A673 (cell line): ENCODE data around the gene RASA2. TPM values are rescaled to one million over a fixed set of nuclear protein-coding genes. Genes with fewer than 3 reads are reported as not detected.
A peak's percentile ranks its signal among the peaks of the same experiment; 100 is the strongest.

ENCODE experiments used
- BruUV-seq: library from RNA; stranded (reverse); fragments of 400-500 nt; replicated peaks from 2 replicates; lab custom pipeline; 2021; lab: Mats Ljungman, UMichigan
- CTCF ChIA-PET: fragments of 300-600 bp; sonication (Branson Sonifier 250); formaldehyde crosslinking; loops from one replicate; lab custom pipeline; 2022; ENCODE audit warnings: antibody characterized with exemption; lab: Charles Lee
- POLR2A ChIA-PET: fragments of 300-600 bp; sonication (Branson Sonifier 250); formaldehyde crosslinking; loops from one replicate; lab custom pipeline; 2022; ENCODE audit warnings: antibody characterized with exemption; ENCODE audit not compliant: low non-redundant PET; lab: Charles Lee
- DNase-seq: peaks from one replicate; pipeline ENCODE4 v3.0.0-alpha.2; 2015; ENCODE audit warnings: low spot score
- H3K27ac ChIP-seq: fragments of 200-600 bp; sonication (generic); 2 replicates; pipeline ENCODE4 v1.5.1; 2016; ENCODE audit warnings: mixed run types, low read depth, mild to moderate bottlenecking, mixed read lengths, antibody characterized with exemption, low read length; ENCODE audit not compliant: poor library complexity, severe bottlenecking
- H3K27me3 ChIP-seq: fragments of 200-600 bp; sonication (generic); replicated peaks from 2 replicates; pipeline ENCODE4 v1.6.1; 2017; ENCODE audit warnings: mixed run types, low read depth, mild to moderate bottlenecking, mixed read lengths, antibody characterized with exemption, low read length; ENCODE audit not compliant: insufficient read depth, poor library complexity
- H3K36me3 ChIP-seq: fragments of 200-600 bp; sonication (generic); 2 replicates; pipeline ENCODE4 v1.6.1; 2016; ENCODE audit warnings: mixed run types, mild to moderate bottlenecking, mixed read lengths, antibody characterized with exemption, low read length; ENCODE audit not compliant: insufficient read depth, poor library complexity, severe bottlenecking
- H3K4me1 ChIP-seq: fragments of 200-600 bp; sonication (generic); 2 replicates; pipeline ENCODE4 v1.6.1; 2017; ENCODE audit warnings: mixed run types, mild to moderate bottlenecking, mixed read lengths, antibody characterized with exemption, low read length; ENCODE audit not compliant: insufficient read depth, poor library complexity, severe bottlenecking
- H3K4me3 ChIP-seq: fragments of 200-600 bp; sonication (generic); 2 replicates; pipeline ENCODE4 v1.5.1; 2016; ENCODE audit warnings: low read depth, mixed run types, mild to moderate bottlenecking, mixed read lengths, low read length; ENCODE audit not compliant: poor library complexity, severe bottlenecking
- H3K9me3 ChIP-seq: fragments of 200-600 bp; sonication (generic); 2 replicates; pipeline ENCODE4 v1.6.1; 2016; ENCODE audit warnings: mixed run types, low read depth, mild to moderate bottlenecking, mixed read lengths, antibody characterized with exemption, low read length; ENCODE audit not compliant: poor library complexity, severe bottlenecking
- CTCF ChIP-seq: fragments of 300-800, 200-600 bp; sonication (generic); conservative IDR thresholded peaks from 2 replicates; pipeline ENCODE4 v1.5.1; 2017; ENCODE audit warnings: low read depth, mild to moderate bottlenecking, antibody characterized with exemption, low read length, moderate library complexity, mixed read lengths
- EZH2 ChIP-seq: fragments of 200-600 bp; sonication (generic); IDR thresholded peaks from 2 replicates; pipeline ENCODE4 v1.6.1; 2017; ENCODE audit warnings: borderline replicate concordance, low read depth, mild to moderate bottlenecking, mixed read lengths, antibody characterized with exemption, low read length; ENCODE audit not compliant: poor library complexity, severe bottlenecking
- intact Hi-C: fragments of 100-400 bp; cut with micrococcal nuclease; formaldehyde crosslinking; loops from one replicate; pipeline ENCODE4 v1.10.0; 2022; ENCODE audit not compliant: unreplicated experiment
- total RNA-seq: library from RNA; stranded (reverse); gene quantifications from 2 replicates; pipeline ENCODE4 v1.2.3, GENCODE V29; 2021

The RASA2 gene
- total RNA-seq, 1 experiment from 2014 or later: 17.1 TPM

GRCh38 chr3:141482245-141482922, 4.4 kb upstream of the RASA2 start:
- H3K27me3 ChIP-seq: no peaks in the 10 kb centered on the region
- H3K4me1 ChIP-seq: peaks cover 9% of the 10 kb centered on the region
- DNase-seq: peak; percentile 50
- TF ChIP-seq EZH2: no peak
- TF ChIP-seq CTCF: no peak
- H3K36me3 ChIP-seq: no peaks in the 10 kb centered on the region
- intact Hi-C loops: no loop called here
- ChIA-PET POLR2A (no interaction called here), CTCF (no interaction called here)
- H3K4me3 ChIP-seq: no peak overlapping the region
- no TSS peak for BruUV-seq
- H3K27ac ChIP-seq: no peak overlapping the region
- H3K9me3 ChIP-seq: no peaks in the 10 kb centered on the region

GRCh38 chr3:141484701-141485287, 2.0 kb upstream of the RASA2 start:
- no peaks in the 10 kb centered on the region for H3K9me3 ChIP-seq
- CTCF ChIA-PET: no interaction called here
- DNase-seq: no peak
- intact Hi-C loops: loop anchor here (5.0 kb wide), 1 partner anchor 48 kb away; no protein-coding TSS in a partner anchor
- POLR2A ChIA-PET: no interaction called here
- no peaks in the 10 kb centered on the region for H3K27me3 ChIP-seq
- TF ChIP-seq EZH2: no peak
- TF ChIP-seq CTCF: no peak
- no peak overlapping the region for H3K27ac ChIP-seq
- H3K4me3 ChIP-seq: no peak overlapping the region
- H3K4me1 ChIP-seq: peaks cover 25% of the 10 kb centered on the region
- H3K36me3 ChIP-seq: no peaks in the 10 kb centered on the region
- BruUV-seq: no TSS peak

GRCh38 chr3:141485641-141486495, 959 bp upstream of the RASA2 start:
- POLR2A ChIA-PET: no interaction called here
- DNase-seq: peak; percentile 39
- TF ChIP-seq EZH2 (no peak), CTCF (no peak)

More at GRCh38 chr3:141485641-141486495, 959 bp upstream of the RASA2 start:
- Histone ChIP-seq H3K4me3 (peak overlapping the region; percentile 86), H3K9me3 (no peaks in the 10 kb centered on the region), H3K27me3 (no peaks in the 10 kb centered on the region), H3K27ac (peak overlapping the region; percentile 66), H3K4me1 (peaks cover 26% of the 10 kb centered on the region), H3K36me3 (no peaks in the 10 kb centered on the region)
- BruUV-seq: no TSS peak
- intact Hi-C loops: loop anchor here (5.0 kb wide), 1 partner anchor 46 kb away; no protein-coding TSS in a partner anchor
- CTCF ChIA-PET: no interaction called here
